CD8-positive, alpha-beta memory T cell (primary cell): ENCODE measurements around the gene OR2D2. TPM values are rescaled to one million over a fixed set of nuclear protein-coding genes. Genes with fewer than 3 reads are reported as not detected.
"Not testable (repeated sequence)": the region's sequence is repeated elsewhere in the genome, so short reads cannot be mapped to it uniquely, and the experiment has no call there.

Source experiments
- CTCF ChIA-PET: fragments of 350-600 bp; sonication (Branson Sonifier 250); formaldehyde crosslinking; loops from one replicate; lab custom pipeline; 2021; ENCODE audit warnings: antibody characterized with exemption; lab: Charles Lee
- POLR2A ChIA-PET: fragments of 350-600 bp; sonication (Branson Sonifier 250); formaldehyde crosslinking; loops from one replicate; lab custom pipeline; 2021; ENCODE audit warnings: antibody characterized with exemption; lab: Charles Lee
- DNase-seq, 5 donors: peaks; one replicate each; pipeline versions ENCODE4 v3.0.0 to v3.0.0-alpha.2; 2020 to 2022; ENCODE audit warnings: mixed read lengths in 1 of 5
- H3K27ac ChIP-seq: one replicate; pipeline ENCODE4 v1.7.0; 2013; ENCODE audit warnings: low read depth, mild to moderate bottlenecking, low read length, moderate library complexity
- H3K27me3 ChIP-seq: 2 replicates; pipeline ENCODE4 v1.7.0; 2013; ENCODE audit warnings: low read length, mild to moderate bottlenecking; ENCODE audit not compliant: insufficient read depth, poor library complexity, severe bottlenecking
- H3K36me3 ChIP-seq: 2 replicates; pipeline ENCODE4 v1.7.0; 2013; ENCODE audit warnings: mild to moderate bottlenecking, low read length, moderate library complexity; ENCODE audit not compliant: insufficient read depth
- H3K4me1 ChIP-seq: 2 replicates; pipeline ENCODE4 v1.7.0; 2013; ENCODE audit warnings: mild to moderate bottlenecking, low read length, moderate library complexity; ENCODE audit not compliant: insufficient read depth
- H3K4me3 ChIP-seq: 2 replicates; pipeline ENCODE4 v1.7.0; 2013; ENCODE audit warnings: mild to moderate bottlenecking, low read length
- H3K9me3 ChIP-seq: 2 replicates; pipeline ENCODE4 v1.7.0; 2013; ENCODE audit warnings: mild to moderate bottlenecking, low read length
- H3K27ac Mint-ChIP-seq, 8 donors: one replicate each; pipeline ENCODE4 v1.8.0; 2020 to 2021; ENCODE audit warnings: mixed read lengths in 8 of 8, mild to moderate bottlenecking in 6 of 8, inconsistent platforms in 3 of 8, moderate library complexity in 3 of 8
- H3K27me3 Mint-ChIP-seq, 2 donors: one replicate each; pipeline ENCODE4 v1.8.0; 2020 to 2021; ENCODE audit warnings: mixed read lengths in 2 of 2, mild to moderate bottlenecking in 1 of 2, moderate library complexity in 1 of 2
- H3K36me3 Mint-ChIP-seq, 3 donors: one replicate each; pipeline ENCODE4 v1.8.0; 2020 to 2021; ENCODE audit warnings: mixed read lengths in 3 of 3, inconsistent platforms in 1 of 3, mild to moderate bottlenecking in 1 of 3
- H3K4me1 Mint-ChIP-seq, 3 donors: one replicate each; pipeline ENCODE4 v1.8.0; 2020 to 2021; ENCODE audit warnings: mixed read lengths in 3 of 3, inconsistent platforms in 1 of 3, mild to moderate bottlenecking in 1 of 3
- H3K4me3 Mint-ChIP-seq, 7 donors: one replicate each; pipeline ENCODE4 v1.8.0; 2020 to 2021; ENCODE audit warnings: mixed read lengths in 7 of 7, mild to moderate bottlenecking in 6 of 7, moderate library complexity in 4 of 7, inconsistent platforms in 2 of 7
- H3K9me3 Mint-ChIP-seq, 5 donors: one replicate each; pipeline ENCODE4 v1.8.0; 2020 to 2022; ENCODE audit warnings: mixed read lengths in 5 of 5, mild to moderate bottlenecking in 3 of 5, moderate library complexity in 2 of 5, inconsistent platforms in 1 of 5
- polyA plus RNA-seq: library from polyadenylated mRNA; unstranded; fragments of 300-500 nt; fragmentation: Illumina TruSeq; gene quantifications from one replicate; pipeline ENCODE4 v1.2.3, GENCODE V29; 2021
- total RNA-seq, 2 experiments: library from RNA; stranded (reverse); gene quantifications; one replicate each; pipeline ENCODE4 v1.2.3, GENCODE V29; 2021

The OR2D2 gene
- total and polyA plus RNA-seq, 3 experiments from 2014 or later: not detected

DNA sequence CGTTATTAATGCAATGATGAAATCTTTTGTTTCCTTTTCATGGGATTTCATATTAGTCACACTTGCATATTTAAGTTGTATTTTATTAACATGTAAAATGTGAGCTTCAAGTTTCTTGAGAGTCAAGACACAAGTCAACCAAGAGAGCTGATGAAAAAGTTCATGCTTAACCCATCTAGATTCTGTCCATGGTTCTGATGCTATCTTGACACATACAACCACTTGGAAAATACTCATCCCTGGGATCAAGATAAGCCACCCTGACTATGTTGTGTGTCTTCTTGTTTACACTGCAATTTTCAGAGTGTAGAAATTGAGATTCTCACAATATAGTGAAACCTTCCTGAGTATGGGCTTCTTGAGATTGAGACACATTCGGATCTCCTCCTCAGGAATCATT is 16.5 kb downstream of the OR2D2 start:
- H3K27me3 ChIP-seq: no peaks in the 10 kb centered on the region
- no peak overlapping the region for H3K4me3 ChIP-seq
- no peak for DNase-seq
- H3K4me3 Mint-ChIP-seq: no peak overlapping the region
- no peak overlapping the region for H3K27ac Mint-ChIP-seq
- no peaks in the 10 kb centered on the region for H3K4me1 Mint-ChIP-seq
- no peaks in the 10 kb centered on the region for H3K9me3 ChIP-seq
- H3K9me3 Mint-ChIP-seq: peaks cover 0 to 4% (median 0%) of the 10 kb centered on the region in 5 donors
- H3K36me3 Mint-ChIP-seq: no peaks in the 10 kb centered on the region
- H3K27ac ChIP-seq: no peak overlapping the region
- peaks cover 5 to 28% of the 10 kb centered on the region in 2 donors for H3K27me3 Mint-ChIP-seq
- ChIA-PET POLR2A (no interaction called here), CTCF (no interaction called here)
- no peaks in the 10 kb centered on the region for H3K4me1 ChIP-seq
- no peaks in the 10 kb centered on the region for H3K36me3 ChIP-seq

DNA sequence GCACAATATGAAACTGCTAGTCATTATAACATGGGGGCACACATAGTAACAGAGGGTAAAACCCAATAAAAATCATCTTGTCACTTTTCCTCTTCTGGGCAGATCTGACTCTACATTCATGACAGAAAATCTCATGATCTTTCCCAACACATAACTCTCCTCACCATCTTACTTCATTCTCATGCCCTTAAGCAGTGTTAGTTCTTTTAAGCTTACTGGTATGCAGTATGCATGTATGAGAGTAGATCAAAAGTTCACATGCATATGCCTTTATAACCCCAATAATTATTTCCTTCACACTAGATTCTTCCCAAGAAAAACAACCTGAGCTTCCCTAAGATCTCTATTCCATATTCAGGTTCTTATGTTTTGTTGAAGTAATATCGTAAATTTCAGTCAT is 21.0 kb downstream of the OR2D2 start:
- Histone ChIP-seq H3K4me3 (no peak overlapping the region), H3K27ac (no peak overlapping the region), H3K36me3 (no peaks in the 10 kb centered on the region), H3K27me3 (no peaks in the 10 kb centered on the region), H3K4me1 (no peaks in the 10 kb centered on the region), H3K9me3 (no peaks in the 10 kb centered on the region)
- H3K27me3 Mint-ChIP-seq: peaks cover 3 to 30% of the 10 kb centered on the region in 2 donors
- H3K4me3 Mint-ChIP-seq: no peak overlapping the region
- H3K36me3 Mint-ChIP-seq: no peaks in the 10 kb centered on the region
- no peaks in the 10 kb centered on the region for H3K4me1 Mint-ChIP-seq
- no peak overlapping the region for H3K27ac Mint-ChIP-seq
- POLR2A ChIA-PET: no interaction called here
- CTCF ChIA-PET: no interaction called here
- no peak for DNase-seq
- H3K9me3 Mint-ChIP-seq: peaks cover 0 to 2% (median 0%) of the 10 kb centered on the region in 5 donors

DNA sequence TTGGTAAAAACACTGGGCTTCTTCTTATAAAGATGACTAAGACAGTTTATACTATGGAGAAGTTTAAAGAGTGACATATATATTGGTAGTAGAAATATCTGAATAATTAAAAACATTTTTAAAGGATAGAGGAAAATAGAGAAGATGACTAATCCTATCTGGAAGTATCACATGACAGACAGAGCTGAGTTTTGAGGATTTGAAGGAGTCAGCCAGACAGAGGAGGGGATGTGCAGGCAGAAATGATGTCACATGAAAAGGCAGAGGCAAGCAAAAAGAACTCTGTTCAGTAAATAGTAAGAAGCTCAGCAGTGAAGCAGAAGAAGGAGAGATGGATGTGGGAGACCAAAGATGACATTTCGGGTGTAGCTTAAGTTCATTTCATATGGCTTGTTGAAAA is 27.9 kb downstream of the OR2D2 start:
- Mint-ChIP-seq H3K9me3 (peaks cover 2 to 5% (median 3%) of the 10 kb centered on the region in 5 donors), H3K36me3 (no peaks in the 10 kb centered on the region), H3K27ac (no peak overlapping the region), H3K4me1 (no peaks in the 10 kb centered on the region), H3K27me3 (peaks cover 4 to 23% of the 10 kb centered on the region in 2 donors), H3K4me3 (no peak overlapping the region)
- no peaks in the 10 kb centered on the region for H3K4me1 ChIP-seq
- H3K27me3 ChIP-seq: no peaks in the 10 kb centered on the region
- CTCF ChIA-PET: no interaction called here
- H3K36me3 ChIP-seq: no peaks in the 10 kb centered on the region
- no peak overlapping the region for H3K4me3 ChIP-seq
- no peaks in the 10 kb centered on the region for H3K9me3 ChIP-seq
- POLR2A ChIA-PET: no interaction called here
- DNase-seq: no peak
- H3K27ac ChIP-seq: no peak overlapping the region

DNA sequence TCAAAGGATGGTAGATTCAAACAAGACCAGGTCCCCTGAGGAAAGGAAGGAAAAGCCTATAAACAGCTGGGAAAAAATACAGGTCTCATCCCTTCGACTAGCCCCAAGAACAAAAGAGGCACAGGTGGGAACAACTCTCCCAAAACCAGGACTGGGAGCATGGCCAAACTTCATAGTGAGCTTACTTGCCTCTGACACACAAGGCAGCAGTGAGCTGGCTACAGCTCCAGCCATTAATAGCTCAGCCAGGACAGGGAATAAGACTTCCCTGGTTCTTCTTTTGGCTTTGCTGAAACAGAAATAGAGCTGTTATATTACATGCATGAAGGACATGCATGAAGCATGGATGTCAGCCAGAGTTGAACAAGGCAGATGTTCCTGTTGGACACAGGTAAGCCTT is 29.3 kb downstream of the OR2D2 start, which contains the start of gene OR10A2:
TSS of gene OR10A2 (plus strand) at position 97 of the 400 bp plus-strand sequence. CDS start 6,698 bp downstream, outside the sequence.
- ChIA-PET CTCF (no interaction called here), POLR2A (no interaction called here)
- H3K9me3 ChIP-seq: no peaks in the 10 kb centered on the region
- no peak within 1 kb of the TSS for H3K4me3 ChIP-seq
- Mint-ChIP-seq H3K4me3 (no peak within 1 kb of the TSS), H3K4me1 (no peaks in the 10 kb centered on the region), H3K27ac (no peak within 1 kb of the TSS), H3K27me3 (peaks cover 7 to 22% of the 10 kb centered on the region in 2 donors), H3K9me3 (peaks cover 2 to 6% (median 3%) of the 10 kb centered on the region in 5 donors), H3K36me3 (no peaks in the 10 kb centered on the region)
- H3K27ac ChIP-seq: no peak within 1 kb of the TSS
- no peak for DNase-seq
- H3K36me3 ChIP-seq: no peaks in the 10 kb centered on the region
- H3K4me1 ChIP-seq: no peaks in the 10 kb centered on the region
- H3K27me3 ChIP-seq: no peaks in the 10 kb centered on the region

DNA sequence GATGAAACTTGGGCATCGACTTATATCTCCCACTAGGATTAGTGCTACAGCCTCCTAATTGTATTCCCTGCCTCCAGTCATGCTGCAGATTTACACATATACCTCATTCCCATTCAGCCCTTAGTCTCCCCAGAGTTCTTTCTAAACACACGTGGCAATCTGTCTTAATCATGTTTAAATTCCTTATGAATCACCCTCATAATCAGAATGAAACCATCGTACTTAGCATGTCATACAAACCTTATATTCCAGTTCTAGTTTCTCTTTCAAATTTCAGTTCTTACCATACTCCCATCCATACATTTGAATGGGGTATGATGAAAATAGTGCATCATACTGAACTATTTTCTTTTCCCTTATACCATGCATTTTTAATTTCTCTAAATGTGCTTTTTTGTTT is 35.4 kb downstream of the OR2D2 start:
- Histone ChIP-seq H3K4me3 (no peak overlapping the region), H3K27ac (no peak overlapping the region), H3K4me1 (no peaks in the 10 kb centered on the region), H3K36me3 (no peaks in the 10 kb centered on the region), H3K9me3 (no peaks in the 10 kb centered on the region), H3K27me3 (no peaks in the 10 kb centered on the region)
- peaks cover 4 to 15% (median 12%) of the 10 kb centered on the region in 5 donors for H3K9me3 Mint-ChIP-seq
- H3K4me1 Mint-ChIP-seq: no peaks in the 10 kb centered on the region
- H3K27ac Mint-ChIP-seq: no peak overlapping the region
- ChIA-PET POLR2A (no interaction called here), CTCF (no interaction called here)
- DNase-seq: no peak
- H3K27me3 Mint-ChIP-seq: peaks cover 7 to 13% of the 10 kb centered on the region in 2 donors
- no peak overlapping the region for H3K4me3 Mint-ChIP-seq
- H3K36me3 Mint-ChIP-seq: no peaks in the 10 kb centered on the region

DNA sequence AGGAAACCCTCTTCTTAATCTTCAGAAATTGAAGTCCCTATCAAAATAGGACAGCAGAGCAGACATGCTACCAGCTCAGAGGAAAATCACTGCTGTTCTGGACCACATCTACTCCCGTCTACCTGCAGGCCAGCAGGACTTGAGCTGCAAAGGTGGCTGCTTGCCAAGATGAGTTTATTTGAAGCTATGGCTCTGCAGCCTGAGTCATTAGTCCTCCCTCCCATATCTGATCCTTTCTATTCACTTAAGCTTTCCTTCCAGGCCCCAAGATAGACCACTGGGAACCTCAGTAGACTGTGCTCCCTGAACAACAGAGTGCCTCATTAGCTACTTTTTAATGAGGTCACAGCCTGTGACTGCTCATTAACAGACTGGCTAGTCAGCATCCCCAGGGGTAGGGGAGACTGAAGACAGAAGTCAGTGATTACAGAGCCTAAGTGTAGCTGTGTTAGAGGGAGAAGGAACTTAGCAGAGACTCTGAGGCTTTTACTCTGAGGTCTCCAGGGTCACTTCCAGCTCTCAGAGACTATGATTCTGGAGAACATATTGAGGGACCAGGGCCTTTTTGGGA is 36.2 kb downstream of the OR2D2 start:
- Histone ChIP-seq H3K27me3 (no peaks in the 10 kb centered on the region), H3K4me1 (no peaks in the 10 kb centered on the region), H3K9me3 (no peaks in the 10 kb centered on the region), H3K4me3 (no peak overlapping the region), H3K36me3 (no peaks in the 10 kb centered on the region), H3K27ac (no peak overlapping the region)
- no peaks in the 10 kb centered on the region for H3K4me1 Mint-ChIP-seq
- H3K27me3 Mint-ChIP-seq: peaks cover 7 to 9% of the 10 kb centered on the region in 2 donors
- no peak for DNase-seq
- no peak overlapping the region for H3K27ac Mint-ChIP-seq
- no peak overlapping the region for H3K4me3 Mint-ChIP-seq
- no peaks in the 10 kb centered on the region for H3K36me3 Mint-ChIP-seq
- CTCF ChIA-PET: no interaction called here
- peaks cover 4 to 20% (median 9%) of the 10 kb centered on the region in 5 donors for H3K9me3 Mint-ChIP-seq
- POLR2A ChIA-PET: no interaction called here

DNA sequence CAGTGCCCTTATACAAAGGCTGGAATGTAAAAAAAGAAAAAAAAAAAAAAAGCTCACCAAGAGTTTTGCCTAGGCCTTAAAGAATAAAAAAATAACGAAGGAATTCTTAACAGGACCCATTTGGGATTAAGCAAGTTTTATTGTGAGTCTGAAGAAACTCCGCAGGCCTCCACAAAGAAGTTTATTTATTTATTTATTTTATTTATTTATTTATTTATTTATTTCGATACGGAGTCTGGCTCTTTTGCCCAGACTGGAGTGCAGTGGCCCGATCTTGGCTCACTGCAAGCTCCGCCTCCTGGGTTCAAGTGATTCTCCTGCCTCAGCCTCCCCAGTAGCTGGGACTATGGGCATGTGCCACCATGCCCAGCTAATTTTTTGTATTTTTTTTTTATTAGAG is 37.5 kb downstream of the OR2D2 start:
- H3K36me3 Mint-ChIP-seq, H3K4me3 Mint-ChIP-seq, H3K4me1 ChIP-seq, POLR2A ChIA-PET, H3K36me3 ChIP-seq, H3K27ac ChIP-seq, H3K4me3 ChIP-seq, DNase-seq, H3K27ac Mint-ChIP-seq, H3K4me1 Mint-ChIP-seq, H3K27me3 ChIP-seq, CTCF ChIA-PET, H3K9me3 ChIP-seq: not testable (repeated sequence)
- Mint-ChIP-seq H3K9me3 (peaks cover 4 to 23% (median 8%) of the 10 kb centered on the region in 5 donors), H3K27me3 (peaks cover 7 to 11% of the 10 kb centered on the region in 2 donors)

DNA sequence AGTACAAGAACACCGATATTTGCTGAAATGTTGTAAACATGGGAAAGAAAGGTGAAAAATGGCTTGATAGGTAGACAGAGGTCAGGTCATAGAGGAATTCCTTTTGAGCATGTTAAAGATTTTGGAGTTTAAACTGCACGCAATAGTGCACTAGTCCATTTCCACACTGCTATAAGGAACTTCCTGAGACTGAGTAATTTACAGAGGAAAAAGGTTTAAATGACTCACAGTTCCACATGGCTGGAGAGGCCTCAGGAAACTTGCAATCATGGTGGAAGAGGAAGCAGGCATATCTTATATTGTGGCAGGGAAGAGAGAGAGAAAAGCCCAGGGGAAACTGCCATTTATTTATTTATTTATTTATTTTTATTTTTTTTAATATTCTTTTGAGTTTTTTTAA is 41.8 kb downstream of the OR2D2 start:
- Histone ChIP-seq H3K9me3 (no peaks in the 10 kb centered on the region), H3K27ac (no peak overlapping the region), H3K4me1 (no peaks in the 10 kb centered on the region), H3K36me3 (no peaks in the 10 kb centered on the region), H3K27me3 (no peaks in the 10 kb centered on the region), H3K4me3 (no peak overlapping the region)
- peaks cover 6 to 18% (median 8%) of the 10 kb centered on the region in 5 donors for H3K9me3 Mint-ChIP-seq
- H3K27ac Mint-ChIP-seq: no peak overlapping the region
- no peak for DNase-seq
- POLR2A ChIA-PET: no interaction called here
- no peaks in the 10 kb centered on the region for H3K4me1 Mint-ChIP-seq
- CTCF ChIA-PET: no interaction called here
- H3K4me3 Mint-ChIP-seq: no peak overlapping the region
- H3K27me3 Mint-ChIP-seq: peaks cover 10 to 30% of the 10 kb centered on the region in 2 donors
- H3K36me3 Mint-ChIP-seq: peaks cover 0 to 1% (median 0%) of the 10 kb centered on the region in 3 donors
